ENCODE results near the gene ARL16.

- TF ChIP-seq CTCF (IDR thresholded peaks at IDR 0.05), result no peak
- no peak for TF ChIP-seq EP300 (IDR thresholded peaks at IDR 0.05)
- TF ChIP-seq POLR2A (IDR thresholded peaks at IDR 0.05), result no peak
These were observed 36.9 kb upstream of the ARL16 start for GRCh38 chr17:81720267-81721071.

Measured in tibial nerve (tissue), 4 donors.